Measurements from ENCODE around the gene DPP7. TPM values are rescaled to one million over a fixed set of nuclear protein-coding genes. Genes with fewer than 3 reads are reported as not detected.
A peak's percentile ranks its signal among the peaks of the same experiment; 100 is the strongest.

The DPP7 gene
- total and polyA plus RNA-seq, 9 of the 15 experiments (the other 6 are each of a cell fraction or from before 2014, with no cell fraction given), result 0.99 to 365 (median 132) TPM

GRCh38 chr9:137114613-137115393 is at the start of gene DPP7 (continued):
- TF ChIP-seq NR3C1 (CRISPR knock-in tag; IDR thresholded peaks at IDR 0.05) (0 out of 2 replicates have a peak, but pooled peaks have one; percentile 24), POLR3A (IDR thresholded peaks at IDR 0.05; ENCODE audit: borderline replicate concordance, extremely low read depth, insufficient read depth, insufficient read length) (no peak), BRF2 (IDR thresholded peaks at IDR 0.05; ENCODE audit: borderline replicate concordance, insufficient read depth, insufficient read length) (no peak), RBM34 (IDR thresholded peaks at IDR 0.05; ENCODE audit: borderline replicate concordance, insufficient read depth, low read length) (no peak), U2AF1 (optimal IDR thresholded peaks at IDR 0.05; ENCODE audit: low read depth, low read length) (no peak), ETS2 (tag; IDR thresholded peaks at IDR 0.05; ENCODE audit: borderline replicate concordance, poor library complexity, severe bottlenecking) (no peak), ZNF445 (CRISPR knock-in tag; IDR thresholded peaks at IDR 0.05; ENCODE audit: low read depth) (no peak), POU5F1 (IDR thresholded peaks at IDR 0.05; ENCODE audit: borderline replicate concordance, low read depth, low read length, partially characterized antibody) (no peak), ARHGAP35 (IDR thresholded peaks at IDR 0.05; ENCODE audit: partially characterized antibody) (no peak), L3MBTL2 (IDR thresholded peaks at IDR 0.05) (peak; percentile 98), SMAD1 (IDR thresholded peaks at IDR 0.05; ENCODE audit: low read depth, low read length, partially characterized antibody) (no peak), HIVEP1 (CRISPR knock-in tag; IDR thresholded peaks at IDR 0.05) (no peak), TCFL5 (CRISPR knock-in tag; conservative IDR thresholded peaks at IDR 0.05) (no peak), EHMT2 (IDR thresholded peaks at IDR 0.05) (no peak), ZNF696 (CRISPR knock-in tag; conservative IDR thresholded peaks at IDR 0.05) (no peak), XRCC4 (IDR thresholded peaks at IDR 0.05; ENCODE audit: extremely low read depth, insufficient read depth, insufficient read length) (no peak), RERE (CRISPR knock-in tag; IDR thresholded peaks at IDR 0.05; ENCODE audit: borderline replicate concordance) (no peak)
- TF ChIP-seq, protein P1, sequence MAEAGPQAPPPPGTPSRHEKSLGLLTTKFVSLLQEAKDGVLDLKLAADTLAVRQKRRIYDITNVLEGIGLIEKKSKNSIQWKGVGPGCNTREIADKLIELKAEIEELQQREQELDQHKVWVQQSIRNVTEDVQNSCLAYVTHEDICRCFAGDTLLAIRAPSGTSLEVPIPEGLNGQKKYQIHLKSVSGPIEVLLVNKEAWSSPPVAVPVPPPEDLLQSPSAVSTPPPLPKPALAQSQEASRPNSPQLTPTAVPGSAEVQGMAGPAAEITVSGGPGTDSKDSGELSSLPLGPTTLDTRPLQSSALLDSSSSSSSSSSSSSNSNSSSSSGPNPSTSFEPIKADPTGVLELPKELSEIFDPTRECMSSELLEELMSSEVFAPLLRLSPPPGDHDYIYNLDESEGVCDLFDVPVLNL (CRISPR knock-in tag; IDR thresholded peaks at IDR 0.05; ENCODE audit: low read depth), result no peak
- TF ChIP-seq, protein P2, sequence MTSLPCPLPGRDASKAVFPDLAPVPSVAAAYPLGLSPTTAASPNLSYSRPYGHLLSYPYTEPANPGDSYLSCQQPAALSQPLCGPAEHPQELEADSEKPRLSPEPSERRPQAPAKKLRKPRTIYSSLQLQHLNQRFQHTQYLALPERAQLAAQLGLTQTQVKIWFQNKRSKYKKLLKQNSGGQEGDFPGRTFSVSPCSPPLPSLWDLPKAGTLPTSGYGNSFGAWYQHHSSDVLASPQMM (CRISPR knock-in tag; IDR thresholded peaks at IDR 0.05), result no peak

Data from K562 (cell line).